HG02884 (cell line): ENCODE data around the gene AMER2.
A peak's percentile ranks its signal among the peaks of the same experiment; 100 is the strongest.

Experiments used
- ATAC-seq: cut with Tn5 transposase; IDR thresholded peaks from one replicate; pipeline ENCODE4 v1.9.1; 2021; ENCODE audit warnings: mild to moderate bottlenecking, moderate library complexity; ENCODE audit not compliant: unreplicated experiment

Gene AMER2

GRCh38 chr13:25157681-25158080 is 14.4 kb downstream of the AMER2 start:
- ATAC-seq: no peak

- no peak for ATAC-seq
These were observed 18.4 kb downstream of the AMER2 start for GRCh38 chr13:25153736-25154135.

GRCh38 chr13:25151626-25152195 is 20.4 kb downstream of the AMER2 start:
- ATAC-seq: no peak

DNA sequence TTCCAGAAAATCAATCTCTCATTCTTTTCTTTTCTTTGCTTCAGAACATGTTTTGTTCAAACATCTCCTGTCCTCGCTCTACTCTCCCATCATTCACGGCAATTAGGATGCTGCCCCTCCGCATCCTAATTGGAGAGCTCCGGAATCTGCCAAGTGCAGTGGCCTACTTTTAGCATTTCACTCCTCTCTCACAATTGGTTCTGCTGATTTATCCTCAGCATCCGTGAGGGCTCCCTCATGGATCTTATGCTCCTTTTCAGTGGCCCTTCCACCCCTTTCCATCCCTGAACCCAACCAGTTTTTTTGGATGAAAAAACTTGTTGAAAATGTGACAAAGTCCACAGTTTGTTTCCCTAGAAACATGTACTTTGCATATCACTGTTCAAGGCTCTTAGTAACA is 22.4 kb downstream of the AMER2 start:
- no peak for ATAC-seq

DNA sequence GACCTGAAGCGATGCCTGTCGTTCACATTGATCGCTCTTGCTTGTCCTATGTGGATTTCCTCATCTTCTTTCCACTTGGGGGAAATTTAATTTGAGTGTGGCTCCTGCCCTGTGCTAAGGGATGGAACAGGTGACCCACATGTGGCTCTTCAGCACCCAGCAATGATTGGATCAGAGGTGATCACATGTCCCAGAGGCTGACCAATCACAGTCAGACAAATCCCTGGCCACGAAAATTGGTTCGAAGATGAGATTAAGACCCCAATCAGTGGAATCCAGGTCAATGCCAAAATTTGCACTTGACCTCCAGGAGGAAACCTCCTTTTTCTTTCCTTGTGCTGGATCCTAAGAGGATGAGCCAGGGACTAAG is 23.7 kb downstream of the AMER2 start:
- ATAC-seq: no peak

- ATAC-seq: peak; percentile 87
These were observed 24.3 kb downstream of the AMER2 start for GRCh38 chr13:25147638-25148401.

DNA sequence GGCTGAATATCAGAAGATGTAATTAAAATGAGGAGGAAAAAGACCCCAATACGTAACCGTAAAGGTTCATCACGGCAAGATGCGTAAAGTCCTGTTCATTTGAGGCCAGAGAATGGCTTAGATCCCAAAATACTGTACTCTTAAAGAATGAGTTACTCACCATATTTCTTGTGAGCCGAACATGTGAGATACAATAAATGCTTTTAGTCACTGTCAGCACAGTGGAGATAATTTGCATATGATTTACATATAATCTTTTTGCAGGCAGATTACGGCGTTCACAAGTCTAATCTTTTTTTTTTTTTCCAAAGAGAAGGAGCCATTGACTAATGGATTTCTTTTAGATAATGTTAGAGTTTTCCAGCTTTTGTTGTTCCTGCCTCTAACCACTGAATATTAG is 28.4 kb downstream of the AMER2 start:
- no peak for ATAC-seq

DNA sequence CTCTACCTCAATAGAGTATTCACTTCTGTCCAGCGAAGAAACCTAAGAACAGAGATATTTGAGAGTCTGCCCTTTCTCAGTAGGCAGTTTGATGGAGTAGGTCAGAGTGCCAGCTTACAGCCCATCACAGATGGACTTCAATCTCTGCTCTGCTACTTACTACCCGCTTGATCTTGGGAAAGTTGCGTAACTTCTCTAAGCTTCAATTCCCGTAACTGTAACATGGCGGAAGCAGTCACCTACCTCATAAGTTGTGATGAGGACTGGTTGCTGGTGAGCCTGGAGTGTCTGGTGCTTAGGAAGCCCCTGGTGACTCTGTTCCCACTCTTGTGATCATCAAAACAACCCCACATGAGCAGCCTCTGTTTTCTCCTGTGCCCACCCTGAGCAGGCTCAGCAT is 31.0 kb downstream of the AMER2 start:
- no peak for ATAC-seq

DNA sequence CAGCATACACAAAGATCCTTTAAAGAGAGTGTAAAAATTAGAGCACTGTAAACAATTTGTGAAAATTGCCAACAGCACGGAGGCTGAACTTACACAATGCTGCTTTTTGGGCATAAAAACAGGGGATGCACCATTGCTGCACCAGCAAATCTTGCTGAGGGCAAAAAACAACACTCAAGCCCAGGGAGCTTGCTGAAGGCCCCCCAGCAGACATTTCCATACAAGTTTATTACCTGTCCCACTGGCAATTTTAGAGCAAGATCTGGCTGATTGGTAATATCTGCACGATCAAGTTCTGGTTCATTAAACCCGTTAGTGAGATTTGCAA is 34.3 kb downstream of the AMER2 start:
- no peak for ATAC-seq

DNA sequence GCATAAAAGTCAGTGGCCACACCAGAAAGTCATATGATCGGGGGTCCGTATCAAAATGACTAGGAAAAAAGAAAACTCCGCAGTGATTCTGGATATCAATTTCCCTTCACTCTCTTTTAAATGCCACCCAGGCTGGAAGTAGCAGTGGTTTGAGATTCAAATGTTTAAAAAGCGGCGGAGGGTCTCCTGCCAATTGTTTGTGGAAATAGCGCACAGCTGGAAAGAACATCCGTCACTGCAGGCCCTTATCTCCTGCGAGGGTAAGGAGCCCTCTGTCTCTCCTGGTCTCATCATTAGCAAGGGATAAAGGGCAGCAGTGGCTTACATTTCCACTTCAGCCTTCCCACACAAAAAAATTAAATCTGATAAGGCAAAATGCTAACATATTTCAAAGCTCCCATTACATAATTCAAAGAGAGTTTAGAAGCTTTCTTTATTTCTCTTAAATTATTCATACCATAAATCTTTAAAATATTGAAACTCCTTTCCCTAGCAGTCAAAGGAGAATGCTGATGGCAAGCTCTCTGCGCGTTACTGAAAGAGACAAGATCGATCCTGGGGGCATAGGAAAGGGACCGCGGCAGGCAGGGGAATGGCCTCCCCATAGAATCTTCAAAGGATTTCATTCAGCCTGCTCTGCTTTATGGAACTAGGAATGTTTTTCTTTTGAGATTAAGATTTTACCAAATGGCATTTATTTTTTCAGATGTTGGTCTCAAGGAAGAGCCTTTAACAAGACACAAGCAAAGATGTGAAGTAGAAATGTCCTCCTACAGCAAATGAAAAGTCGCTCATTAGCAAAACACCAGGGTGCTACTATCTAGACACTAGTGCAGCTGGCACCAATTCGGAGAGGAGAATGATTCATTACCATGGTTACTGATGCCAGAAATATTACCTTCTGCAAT is 35.0 kb downstream of the AMER2 start:
- ATAC-seq: no peak

DNA sequence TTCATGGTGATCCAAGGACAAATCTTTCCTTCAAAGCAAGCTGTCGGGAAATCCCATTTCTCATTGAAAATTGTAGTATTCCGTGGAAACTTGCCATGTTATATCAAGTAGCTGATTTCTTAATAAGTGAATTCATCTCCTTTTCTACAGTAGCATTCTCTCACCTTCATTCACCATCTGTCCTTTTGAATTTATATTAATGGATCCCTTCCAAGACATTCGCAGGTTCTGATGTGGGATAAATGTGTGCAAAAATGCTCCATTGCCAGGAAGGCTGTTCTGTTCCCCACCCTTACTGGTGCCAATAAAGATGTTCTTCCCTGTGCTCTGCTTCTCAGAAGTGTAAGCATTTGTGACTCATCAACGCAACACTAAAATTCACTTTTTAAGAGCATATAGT is 36.2 kb downstream of the AMER2 start:
- no peak for ATAC-seq

GRCh38 chr13:25132751-25133390 is 39.2 kb downstream of the AMER2 start:
- ATAC-seq: no peak

GRCh38 chr13:25131881-25132420 is 40.1 kb downstream of the AMER2 start:
- no peak for ATAC-seq

DNA sequence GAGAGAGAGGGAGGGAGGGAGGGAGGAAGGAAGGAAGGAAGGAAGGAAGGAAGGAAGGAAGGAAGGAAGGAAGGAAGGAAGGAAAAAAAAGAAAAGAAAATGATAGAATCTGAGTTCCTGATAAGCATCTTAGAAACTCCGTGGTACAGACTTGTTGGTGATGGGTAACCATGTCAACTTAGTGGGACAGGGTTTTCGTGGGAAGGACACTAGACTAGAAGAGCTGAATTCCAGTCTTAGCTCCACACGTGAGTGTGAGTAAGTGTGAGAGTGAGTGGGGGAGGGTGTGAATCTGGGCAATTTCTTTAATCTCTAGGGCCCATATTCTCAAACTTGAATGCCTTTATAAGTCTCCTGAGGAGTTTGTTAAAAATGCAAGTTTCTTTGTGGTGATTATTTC is 41.1 kb downstream of the AMER2 start:
- ATAC-seq: no peak

GRCh38 chr13:25118378-25118905 is 53.6 kb downstream of the AMER2 start:
- no peak for ATAC-seq

DNA sequence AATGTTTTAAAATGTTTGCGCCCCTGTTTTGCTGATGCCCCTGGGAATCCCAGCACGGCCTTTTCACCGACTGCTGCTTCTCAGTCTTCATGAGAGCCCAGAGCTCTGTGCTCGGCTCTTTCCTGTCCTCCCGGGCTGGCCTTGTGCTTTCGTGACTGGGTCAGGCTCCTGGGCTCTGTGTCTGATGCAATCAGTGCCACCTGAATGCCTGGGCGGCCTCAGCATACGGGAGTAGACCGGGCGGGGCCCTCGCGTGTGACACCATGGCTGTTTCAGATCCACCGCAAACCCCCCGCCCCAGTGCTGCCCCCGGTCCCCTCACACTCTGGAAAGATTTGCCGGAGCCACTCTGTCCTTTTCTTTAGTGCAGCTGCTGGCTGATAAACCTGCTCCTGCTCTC is 54.8 kb downstream of the AMER2 start:
- ATAC-seq: no peak

DNA sequence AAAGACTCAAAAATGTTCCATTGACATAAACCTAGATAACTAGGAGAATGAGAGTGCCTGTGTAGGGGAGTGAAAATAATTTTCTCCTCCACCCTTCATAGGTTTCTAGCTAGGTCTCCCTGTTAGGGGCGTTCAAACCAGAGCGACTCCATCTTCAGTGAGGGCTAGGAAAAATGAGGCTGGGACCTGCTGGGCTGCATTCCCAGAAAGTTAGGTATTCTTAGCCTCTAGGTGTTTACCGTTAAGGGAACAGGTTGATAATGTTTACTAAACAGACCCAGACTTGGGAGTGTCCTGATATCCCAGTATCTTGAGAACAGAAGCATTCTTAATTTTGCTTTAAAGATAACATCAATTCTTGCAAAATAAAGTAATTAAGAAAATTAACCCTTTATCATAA is 56.0 kb downstream of the AMER2 start:
- no peak for ATAC-seq

GRCh38 chr13:25114220-25114619 is 57.9 kb downstream of the AMER2 start:
- peak; percentile 83 for ATAC-seq

DNA sequence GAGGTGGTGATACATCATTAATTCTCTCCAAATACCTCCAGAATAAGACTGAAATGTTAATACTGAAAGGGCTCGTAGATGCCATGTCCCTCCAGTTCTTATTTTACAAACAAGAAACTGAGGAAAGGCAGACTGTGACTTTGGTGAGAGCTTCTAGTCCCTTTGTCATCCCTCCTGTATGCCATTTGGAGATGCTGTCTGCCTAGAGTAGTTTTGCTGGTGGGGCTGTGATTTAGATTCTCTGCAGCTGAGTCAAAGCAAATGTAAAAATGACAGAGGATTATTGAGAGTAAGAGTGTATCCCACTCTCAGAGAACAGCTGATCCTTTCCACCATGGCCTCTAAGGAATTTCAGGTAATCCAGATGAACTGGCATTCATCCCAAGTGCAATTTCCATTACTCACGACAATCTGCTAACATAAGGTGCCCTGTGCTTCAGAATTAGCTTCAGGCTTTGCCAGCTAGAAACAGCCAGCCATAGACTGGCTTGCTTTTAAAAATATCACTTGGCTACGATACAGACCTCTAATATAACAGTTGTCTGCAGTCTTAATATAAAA is 59.3 kb downstream of the AMER2 start:
- ATAC-seq: no peak
